DMS79 (cell line): ENCODE measurements around the gene ALKBH5.

Experiments used
- DNase-seq: peaks from one replicate; lab custom pipeline; 2025; lab: John Stamatoyannopoulos, UW

ALKBH5 gene

DNA sequence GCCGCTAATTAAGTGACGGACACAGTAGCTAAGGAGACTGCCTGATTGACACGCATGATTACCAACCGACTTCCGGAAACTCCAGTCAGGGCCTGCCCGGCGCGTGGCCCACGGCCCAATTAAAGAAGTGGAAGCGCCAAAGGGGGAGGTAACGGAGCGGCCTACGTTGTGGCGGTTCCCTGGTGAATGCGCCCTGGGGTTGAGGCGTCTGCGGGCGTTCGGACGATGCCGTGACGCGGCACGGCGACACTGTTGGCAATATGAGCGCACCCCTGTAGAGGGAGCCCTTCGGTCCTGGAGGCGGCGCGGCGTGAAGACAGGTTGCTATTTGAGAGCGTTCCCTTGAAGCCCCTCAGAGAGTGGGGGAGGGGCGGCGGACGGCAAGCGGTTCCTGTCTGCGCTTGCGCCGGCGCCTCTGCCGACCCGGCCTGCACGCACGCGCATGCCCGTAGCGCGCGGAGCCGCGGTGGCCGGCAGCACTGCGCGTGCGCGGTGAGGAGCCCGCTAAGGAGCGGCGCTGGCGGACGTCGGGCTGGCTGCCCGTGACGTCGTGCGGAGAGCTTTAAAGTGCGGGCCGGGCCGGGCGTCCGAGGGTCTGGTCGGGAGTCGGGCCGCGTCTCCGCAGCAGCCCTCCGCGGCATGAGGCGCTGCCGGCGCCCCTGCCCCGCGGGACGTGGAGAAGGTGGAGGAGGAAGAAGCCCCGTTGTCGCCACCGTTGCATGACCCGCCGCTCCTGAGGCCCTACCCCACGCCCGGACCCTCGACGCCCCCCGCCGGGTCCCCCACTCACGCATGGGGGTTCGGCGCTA, at the start of gene ALKBH5:
ALKBH5 (plus strand) TSS at position 495 of the 809 bp plus-strand sequence. CDS start 416 bp downstream, outside the sequence.
- DNase-seq, result peak; percentile 87

DNA sequence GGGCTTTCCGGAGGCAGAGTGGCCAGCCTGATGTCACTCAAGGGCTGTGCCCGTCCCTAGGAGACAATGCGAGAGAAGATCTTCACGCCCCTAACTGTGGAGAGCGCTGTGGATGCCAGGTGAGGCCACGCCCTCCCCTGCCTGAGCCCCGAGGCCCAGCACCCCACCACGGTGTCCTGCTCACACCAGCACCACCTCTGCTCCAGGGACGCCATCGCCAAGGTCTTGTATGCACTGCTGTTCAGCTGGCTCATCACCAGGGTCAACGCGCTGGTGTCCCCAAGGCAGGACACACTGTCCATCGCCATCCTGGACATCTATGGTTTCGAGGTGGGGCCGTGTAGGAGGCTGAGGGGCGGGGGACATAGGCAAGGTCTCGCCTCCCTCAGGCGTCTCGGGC, 47.3 kb upstream of the ALKBH5 start:
- DNase-seq, result no peak

DNA sequence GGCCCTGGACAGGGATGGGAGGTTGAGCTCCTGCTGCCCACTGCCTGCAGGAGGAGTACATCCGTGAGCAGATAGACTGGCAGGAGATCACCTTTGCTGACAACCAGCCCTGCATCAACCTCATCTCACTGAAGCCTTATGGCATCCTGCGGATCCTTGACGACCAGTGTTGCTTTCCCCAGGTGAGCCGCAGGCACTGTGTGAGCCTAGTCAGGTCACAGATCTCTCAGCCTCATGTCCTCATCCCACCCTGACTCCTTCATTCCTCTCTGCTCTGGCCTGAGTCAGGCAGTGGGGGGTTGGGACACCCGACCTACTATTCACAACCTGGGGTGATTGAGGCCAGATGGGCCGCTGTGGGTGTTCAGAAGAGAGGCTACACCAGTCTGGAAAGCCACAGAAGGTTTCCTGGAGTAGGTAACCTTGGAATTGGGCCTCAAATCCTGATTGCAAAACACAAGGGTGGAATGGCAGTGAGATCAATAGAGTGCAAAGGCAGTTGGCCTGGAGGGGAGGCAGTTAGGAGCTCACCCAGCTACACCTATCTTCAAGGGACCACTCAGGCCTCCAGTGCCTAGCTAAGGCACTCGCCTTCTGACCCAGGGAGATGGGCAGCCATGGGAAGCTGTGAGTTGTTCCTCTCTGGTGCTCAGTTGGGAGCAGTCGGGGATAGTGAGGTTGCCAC, 45.4 kb upstream of the ALKBH5 start:
- DNase-seq, result no peak

DNA sequence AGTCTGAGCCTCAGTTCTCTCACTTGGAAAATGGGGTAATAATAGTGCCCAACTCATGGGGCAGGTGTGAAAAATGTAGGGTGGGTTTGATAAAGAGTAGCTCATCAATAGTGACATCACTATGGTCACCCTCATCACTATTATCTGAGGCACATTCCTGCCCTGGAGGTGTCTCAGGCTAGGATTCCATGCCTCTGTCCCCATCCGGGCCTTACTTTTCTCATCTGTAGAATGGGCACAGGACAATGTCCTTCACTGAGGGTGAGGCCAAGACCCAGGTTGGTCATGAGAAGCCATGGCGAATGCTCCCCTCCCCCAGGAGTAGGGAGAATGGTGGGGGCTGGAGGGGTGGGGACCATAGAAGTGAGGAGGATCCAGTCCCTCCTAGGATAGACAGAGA, 44.5 kb upstream of the ALKBH5 start:
- DNase-seq, result no peak

DNA sequence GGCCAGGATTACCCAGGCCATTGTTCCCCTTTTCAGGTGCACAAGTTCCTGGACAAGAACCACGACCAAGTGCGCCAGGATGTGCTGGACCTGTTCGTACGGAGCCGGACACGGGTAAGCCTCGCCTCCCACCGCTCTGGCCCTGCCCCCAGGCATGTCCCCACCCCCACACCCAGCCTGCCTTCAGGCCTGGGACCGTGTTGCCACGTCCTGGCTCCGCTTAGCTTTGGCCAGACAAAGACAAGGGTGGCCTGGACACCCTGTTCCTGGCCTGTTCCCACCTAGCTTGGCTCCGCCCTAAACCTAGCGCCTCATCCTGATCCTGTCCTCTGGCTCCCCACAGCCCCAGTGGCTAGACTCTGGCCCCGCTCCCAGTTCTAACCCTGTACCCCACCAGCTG, 44.1 kb upstream of the ALKBH5 start:
- no peak for DNase-seq

DNA sequence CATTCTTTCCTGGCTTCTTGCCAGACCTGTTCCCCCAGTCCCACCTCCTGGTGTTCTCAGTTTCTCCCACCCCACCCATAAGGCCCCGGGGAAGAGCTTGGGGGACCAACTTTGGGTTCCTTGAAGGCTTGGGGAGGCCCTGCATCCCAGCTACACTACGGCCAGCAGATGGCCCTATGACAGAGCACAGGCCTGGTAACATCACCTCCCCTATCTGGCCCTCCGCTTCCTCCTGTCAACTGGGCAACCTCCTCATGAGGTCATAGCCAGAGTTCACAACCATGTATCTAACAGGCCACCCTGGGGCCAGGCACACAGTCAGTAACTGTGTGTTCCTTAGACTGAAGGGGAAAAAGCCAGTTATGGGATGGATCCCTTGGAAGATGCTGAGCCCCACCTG, 43.7 kb upstream of the ALKBH5 start:
- no peak for DNase-seq

DNA sequence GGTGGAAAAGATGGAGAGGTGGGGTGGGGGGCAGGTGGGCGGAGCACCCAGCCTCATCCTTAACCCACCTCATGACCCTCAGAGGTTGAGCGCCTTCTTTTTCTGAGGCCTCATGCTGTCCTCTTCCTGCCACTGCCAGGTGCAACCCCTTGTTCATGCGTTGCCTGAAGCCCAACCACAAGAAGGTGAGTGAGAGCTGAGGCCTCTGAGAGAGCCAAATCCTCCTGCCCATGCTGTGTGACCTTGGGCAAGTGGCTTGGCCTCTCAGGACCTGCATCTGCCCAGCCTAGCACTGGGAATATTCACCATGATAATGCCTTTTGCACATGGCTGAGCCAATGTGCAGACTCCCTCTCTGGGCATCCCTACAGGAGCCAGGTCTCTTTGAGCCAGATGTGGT, 43.0 kb upstream of the ALKBH5 start:
- no peak for DNase-seq

- peak; percentile 1 for DNase-seq
Observed at GRCh38 chr17:18141210-18141803, 42.3 kb upstream of the ALKBH5 start.

DNA sequence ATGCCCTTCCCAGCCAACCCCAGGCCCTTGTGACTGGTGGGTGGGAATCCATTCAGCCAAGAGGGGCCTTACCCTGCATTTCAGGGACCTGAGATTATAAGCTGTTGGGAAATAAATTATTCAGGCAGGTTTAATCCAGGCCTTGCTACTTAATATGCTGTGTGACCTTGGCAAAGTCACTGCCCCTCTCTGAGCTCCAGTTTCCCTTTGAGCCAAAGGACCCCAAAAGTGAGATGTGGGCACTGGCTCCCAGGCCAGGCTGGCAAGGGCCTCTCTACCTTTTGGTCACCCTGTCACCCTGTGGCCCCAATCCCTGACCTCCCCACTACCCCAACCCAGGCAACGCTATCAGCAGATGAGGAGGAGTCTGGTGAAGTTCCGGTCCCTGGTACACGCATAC, 41.2 kb upstream of the ALKBH5 start:
- DNase-seq, result no peak

- no peak for DNase-seq
Observed at GRCh38 chr17:18143044-18143936, 40.3 kb upstream of the ALKBH5 start.

GRCh38 chr17:18144261-18144660, 39.4 kb upstream of the ALKBH5 start:
- DNase-seq, result no peak

DNA sequence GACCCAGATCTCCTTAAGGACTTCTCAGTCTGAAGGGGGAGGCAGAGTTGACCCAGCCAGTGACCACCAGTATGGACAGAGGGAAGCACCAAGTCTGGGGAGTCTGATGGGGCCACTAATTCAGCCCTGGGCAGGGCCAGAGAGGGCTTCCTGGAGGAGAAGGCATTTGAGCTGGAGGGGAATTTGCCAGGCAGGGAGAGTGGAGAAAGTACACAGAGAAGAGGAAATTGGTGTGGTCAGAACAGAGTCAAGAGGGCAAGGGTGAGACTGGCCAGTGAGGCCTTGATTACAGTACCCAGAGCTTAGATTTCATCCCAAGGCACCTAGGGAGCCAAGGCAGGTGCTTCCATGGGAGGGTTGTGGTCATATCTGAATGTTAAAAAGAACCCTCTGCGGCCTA, 38.8 kb upstream of the ALKBH5 start:
- no peak for DNase-seq

GRCh38 chr17:18145811-18146210, 37.8 kb upstream of the ALKBH5 start:
- DNase-seq, result no peak

GRCh38 chr17:18146259-18146658, 37.4 kb upstream of the ALKBH5 start:
- DNase-seq, result no peak

DNA sequence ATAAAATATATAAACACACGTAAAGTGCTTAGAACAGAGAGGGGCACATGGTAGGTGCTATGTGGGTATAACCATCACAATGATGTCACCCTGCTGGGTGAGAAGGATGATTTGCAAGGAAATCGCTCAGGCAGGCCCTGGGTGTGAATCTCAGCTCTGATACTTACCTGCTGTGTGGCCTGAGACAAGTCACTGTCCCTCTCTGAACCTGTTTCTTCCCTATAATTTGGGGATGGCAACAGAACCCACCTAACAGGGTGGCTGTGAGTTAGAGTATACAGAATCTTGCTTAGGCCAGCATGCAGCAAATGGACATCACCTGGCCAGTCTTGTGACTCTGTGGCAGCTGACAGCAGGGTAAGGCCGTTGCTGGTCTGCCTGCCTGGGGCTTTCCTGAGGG, 36.6 kb upstream of the ALKBH5 start:
- no peak for DNase-seq

GRCh38 chr17:18148586-18148985, 35.0 kb upstream of the ALKBH5 start:
- DNase-seq, result no peak

GRCh38 chr17:18151290-18151689, 32.3 kb upstream of the ALKBH5 start:
- DNase-seq, result no peak

DNA sequence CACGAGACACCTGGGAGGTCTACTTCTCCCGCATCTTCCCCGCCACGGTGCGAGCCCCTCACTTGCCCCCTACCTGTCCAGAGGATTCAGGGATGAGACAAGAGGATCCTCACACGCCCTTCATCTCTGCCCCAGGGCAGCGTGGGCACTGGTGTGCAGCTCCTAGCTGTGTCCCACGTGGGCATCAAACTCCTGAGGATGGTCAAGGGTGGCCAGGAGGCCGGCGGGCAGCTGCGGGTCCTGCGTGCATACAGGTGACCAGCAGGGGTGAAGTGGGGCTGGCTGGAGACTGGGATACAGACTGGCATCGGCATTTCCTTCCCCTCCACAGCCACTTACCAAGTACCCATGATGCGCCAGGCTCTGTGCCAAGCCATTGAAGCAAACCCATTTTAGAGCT, 28.4 kb upstream of the ALKBH5 start:
- DNase-seq, result no peak

DNA sequence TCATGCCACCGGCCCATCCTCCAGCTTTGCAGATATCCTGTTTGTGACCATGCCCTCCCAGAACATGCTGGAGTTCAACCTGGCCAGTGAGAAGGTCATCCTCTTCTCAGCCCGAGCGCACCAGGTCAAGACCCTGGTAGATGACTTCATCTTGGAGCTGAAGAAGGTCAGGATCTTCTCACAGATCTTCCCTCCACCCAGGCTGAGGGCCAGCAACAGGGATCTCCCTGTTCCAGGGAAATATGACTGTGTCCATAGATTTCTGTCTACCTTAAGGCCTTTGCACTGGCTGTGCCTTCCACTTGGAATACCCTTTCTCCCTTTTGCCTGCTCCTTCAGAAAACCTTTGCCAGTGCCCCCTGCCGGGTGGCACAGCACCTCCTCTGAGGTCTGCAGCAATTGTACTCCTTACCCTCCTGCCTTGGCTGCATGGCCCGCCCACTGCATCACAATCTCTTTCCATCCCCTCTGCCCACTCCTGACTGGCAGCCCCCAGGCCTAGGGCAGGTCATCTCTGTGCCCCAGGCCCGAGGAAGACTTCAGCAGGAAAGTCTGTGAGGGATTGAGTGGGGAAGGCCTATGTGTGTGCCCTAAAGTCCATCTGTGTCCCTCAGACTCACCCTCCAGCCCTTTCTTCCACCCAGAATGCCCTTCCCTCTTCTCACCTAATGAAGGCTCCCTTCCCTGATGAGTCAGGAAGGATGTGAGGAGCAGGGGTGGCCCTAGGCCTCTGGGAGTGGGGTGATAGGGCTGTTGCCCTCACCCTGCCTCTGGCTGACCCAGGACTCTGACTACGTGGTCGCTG, 27.3 kb upstream of the ALKBH5 start:
- DNase-seq, result no peak

- DNase-seq, result no peak
Observed at GRCh38 chr17:18156976-18157280, 26.7 kb upstream of the ALKBH5 start.

- no peak for DNase-seq
Observed at GRCh38 chr17:18157354-18157985, 26.2 kb upstream of the ALKBH5 start.
